ENCODE results near the gene HAUS8. TPM values are rescaled to one million over a fixed set of nuclear protein-coding genes. Genes with fewer than 3 reads are reported as not detected.

The HAUS8 gene, protein sequence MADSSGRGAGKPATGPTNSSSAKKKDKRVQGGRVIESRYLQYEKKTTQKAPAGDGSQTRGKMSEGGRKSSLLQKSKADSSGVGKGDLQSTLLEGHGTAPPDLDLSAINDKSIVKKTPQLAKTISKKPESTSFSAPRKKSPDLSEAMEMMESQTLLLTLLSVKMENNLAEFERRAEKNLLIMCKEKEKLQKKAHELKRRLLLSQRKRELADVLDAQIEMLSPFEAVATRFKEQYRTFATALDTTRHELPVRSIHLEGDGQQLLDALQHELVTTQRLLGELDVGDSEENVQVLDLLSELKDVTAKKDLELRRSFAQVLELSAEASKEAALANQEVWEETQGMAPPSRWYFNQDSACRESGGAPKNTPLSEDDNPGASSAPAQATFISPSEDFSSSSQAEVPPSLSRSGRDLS
- total RNA-seq (2012; rRNA removed): 3.1 and 3.5 TPM in 2 replicates

DNA sequence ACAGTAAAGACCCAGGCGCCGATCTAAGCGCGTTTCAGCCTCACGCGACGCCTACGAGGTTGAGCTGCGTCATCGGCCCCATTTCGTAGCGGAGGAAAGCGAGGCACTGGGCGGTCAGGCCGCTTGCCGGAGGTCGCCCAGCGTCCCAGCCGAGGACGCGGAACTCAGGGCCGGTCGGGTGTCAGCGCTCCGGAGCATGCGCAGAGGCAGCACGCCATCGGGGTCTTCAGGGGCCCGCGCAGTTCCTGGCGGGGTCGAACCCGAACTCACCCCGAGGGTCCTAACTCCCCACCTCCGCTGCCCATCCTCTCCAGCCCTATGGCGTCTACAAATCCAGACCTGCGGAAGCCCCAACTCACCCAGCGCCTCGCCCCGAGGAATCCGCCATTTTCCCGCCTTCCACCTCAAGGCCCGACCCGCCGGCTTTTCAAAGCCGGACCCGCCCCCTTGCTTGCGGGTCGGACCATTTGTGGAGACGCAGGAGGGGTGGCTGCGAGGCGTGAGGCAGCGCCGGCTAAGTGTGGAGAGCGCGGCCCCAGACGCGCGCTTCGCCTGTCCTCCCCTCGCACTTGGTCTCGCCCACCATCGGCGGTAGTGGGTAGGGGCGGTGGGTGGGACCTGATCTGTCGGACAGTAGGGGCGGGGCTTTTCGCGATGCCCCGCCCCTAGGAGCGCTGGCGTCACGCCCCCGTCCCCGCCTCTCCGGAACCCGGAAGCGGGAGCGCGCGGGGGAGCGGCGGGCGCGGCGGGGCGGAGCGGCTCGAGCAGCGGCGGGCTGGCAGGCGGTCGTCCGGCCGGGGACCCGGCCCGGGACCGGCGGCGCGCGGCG, at the start of gene HAUS8, which contains the start of gene MYO9B:
Gene HAUS8 (minus strand): TSS at position 418 of the 829 bp plus-strand sequence. CDS start 30 bp downstream, at position 388.
Gene MYO9B (plus strand): TSS at position 743 of the 829 bp plus-strand sequence. CDS start 25,941 bp downstream, outside the sequence.
- Histone ChIP-seq H3K9ac (ENCODE audit: low read depth, low read length) (peak within 1 kb of the TSS; percentile 96), H3K4me2 (ENCODE audit: low read length) (peak within 1 kb of the TSS; percentile 95), H3K9me3 (replicated peaks; ENCODE audit: low read length) (no peaks in the 10 kb centered on the region), H3K4me1 (ENCODE audit: control insufficient read depth, insufficient read depth, low read length) (peaks cover 45% of the 10 kb centered on the region), H3K4me3 (ENCODE audit: low read length) (peak within 1 kb of the TSS; percentile 96), H3K36me3 (ENCODE audit: insufficient read depth, low read length) (peaks cover 21% of the 10 kb centered on the region), H3K27me3 (ENCODE audit: control insufficient read depth, insufficient read depth, low read length) (no peaks in the 10 kb centered on the region)

DNA sequence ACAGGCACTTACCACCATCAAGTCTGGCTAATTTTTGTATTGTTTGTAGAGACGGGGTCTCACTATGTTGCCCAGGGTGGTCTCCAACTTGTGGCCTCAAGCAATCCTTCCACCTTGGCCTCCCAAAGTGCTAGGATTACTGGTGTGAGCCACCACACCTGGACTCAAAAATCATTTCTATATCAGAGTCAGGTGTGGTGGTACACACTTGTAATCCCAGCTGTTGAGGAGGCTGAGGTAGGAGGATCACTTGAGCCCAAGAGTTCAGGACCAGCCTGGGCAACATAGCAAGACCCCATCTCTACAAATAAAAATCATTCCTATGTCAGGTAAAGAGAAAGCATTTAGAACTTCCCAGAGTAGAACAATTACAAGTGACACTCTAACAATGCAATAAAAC, 48.8 kb upstream of the HAUS8 start:
- Histone ChIP-seq H3K9me3 (replicated peaks; ENCODE audit: low read length) (no peaks in the 10 kb centered on the region), H3K4me3 (ENCODE audit: low read length) (no peak overlapping the region), H3K9ac (ENCODE audit: low read depth, low read length) (no peak overlapping the region), H3K27me3 (ENCODE audit: control insufficient read depth, insufficient read depth, low read length) (no peaks in the 10 kb centered on the region), H3K4me2 (ENCODE audit: low read length) (no peak overlapping the region), H3K36me3 (ENCODE audit: insufficient read depth, low read length) (peaks cover 20% of the 10 kb centered on the region), H3K4me1 (ENCODE audit: control insufficient read depth, insufficient read depth, low read length) (peaks cover 20% of the 10 kb centered on the region)

DNA sequence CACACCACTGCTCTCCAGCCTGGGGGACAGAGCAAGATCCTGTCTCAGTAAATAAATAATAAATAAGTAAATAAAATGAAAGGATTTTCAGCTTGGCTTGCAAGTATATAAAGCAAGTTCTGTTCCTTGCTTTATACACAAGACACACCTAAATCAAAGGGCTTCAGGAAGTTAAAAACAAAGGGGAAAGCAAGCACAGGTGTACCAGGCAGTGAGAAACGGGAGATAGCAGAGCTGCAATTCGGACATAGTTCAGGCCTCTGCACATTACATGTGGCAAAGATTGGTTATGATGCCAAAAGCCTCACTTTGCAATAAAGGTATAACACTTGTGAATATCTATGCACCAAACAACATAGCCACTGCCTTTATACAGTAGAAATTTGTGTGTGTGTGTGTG, 47.8 kb upstream of the HAUS8 start:
- H3K9me3 ChIP-seq (replicated peaks; ENCODE audit: low read length): no peaks in the 10 kb centered on the region
- H3K27me3 ChIP-seq (ENCODE audit: control insufficient read depth, insufficient read depth, low read length): no peaks in the 10 kb centered on the region
- H3K4me1 ChIP-seq (ENCODE audit: control insufficient read depth, insufficient read depth, low read length): peaks cover 20% of the 10 kb centered on the region
- peaks cover 18% of the 10 kb centered on the region for H3K36me3 ChIP-seq (ENCODE audit: insufficient read depth, low read length)
- no peak overlapping the region for H3K9ac ChIP-seq (ENCODE audit: low read depth, low read length)
- no peak overlapping the region for H3K4me2 ChIP-seq (ENCODE audit: low read length)
- no peak overlapping the region for H3K4me3 ChIP-seq (ENCODE audit: low read length)

DNA sequence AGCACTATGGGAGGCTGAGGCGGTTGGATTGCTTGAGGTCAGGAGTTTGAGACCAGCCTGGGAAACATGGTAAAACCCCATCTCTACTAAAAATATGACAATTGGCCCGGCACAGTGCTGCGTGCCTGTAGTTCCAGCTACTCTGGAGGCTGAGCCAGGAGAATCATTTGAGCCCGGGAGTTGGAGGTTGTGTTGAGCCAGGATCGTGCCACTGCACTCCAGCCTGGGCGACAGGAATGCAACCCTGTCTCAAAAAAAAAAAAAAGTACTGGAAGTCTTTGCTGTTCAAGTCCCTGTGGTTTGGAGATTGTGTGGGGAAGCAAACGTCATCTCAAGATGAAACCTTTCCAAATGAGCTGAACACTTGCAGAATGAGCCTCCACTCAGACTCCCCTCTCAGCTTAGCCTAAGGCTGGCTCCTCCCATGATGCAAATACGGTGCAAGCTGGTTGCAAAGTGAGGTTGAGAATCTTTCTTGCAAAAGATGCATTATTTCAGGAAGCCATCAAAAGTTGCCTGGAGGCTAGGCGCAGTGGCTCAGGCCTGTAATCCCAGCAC, 46.6 kb upstream of the HAUS8 start:
- Histone ChIP-seq H3K4me3 (ENCODE audit: low read length) (no peak overlapping the region), H3K27me3 (ENCODE audit: control insufficient read depth, insufficient read depth, low read length) (no peaks in the 10 kb centered on the region), H3K4me2 (ENCODE audit: low read length) (no peak overlapping the region), H3K9ac (ENCODE audit: low read depth, low read length) (no peak overlapping the region), H3K4me1 (ENCODE audit: control insufficient read depth, insufficient read depth, low read length) (peaks cover 25% of the 10 kb centered on the region), H3K36me3 (ENCODE audit: insufficient read depth, low read length) (peaks cover 12% of the 10 kb centered on the region), H3K9me3 (replicated peaks; ENCODE audit: low read length) (no peaks in the 10 kb centered on the region)

DNA sequence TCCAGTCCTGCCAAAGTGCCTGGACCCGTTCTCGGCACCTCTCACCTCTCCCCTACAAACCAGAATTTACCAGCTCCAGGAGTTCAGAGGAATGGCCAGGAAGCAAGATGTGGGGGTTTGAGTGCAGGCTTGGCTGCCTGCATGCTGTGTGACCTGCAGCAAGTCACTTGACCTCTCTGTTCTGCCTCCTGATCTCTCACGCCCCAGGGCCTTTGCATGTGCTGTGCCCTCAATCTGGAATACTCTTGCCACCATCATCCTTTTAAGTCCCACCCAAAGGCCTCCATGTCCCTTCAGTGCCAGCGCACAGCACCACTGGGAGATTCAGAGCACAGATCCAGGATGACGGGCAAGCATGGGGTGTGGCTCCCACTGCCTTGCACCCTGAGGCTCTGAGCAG, 43.7 kb upstream of the HAUS8 start:
- Histone ChIP-seq H3K9me3 (replicated peaks; ENCODE audit: low read length) (no peaks in the 10 kb centered on the region), H3K9ac (ENCODE audit: low read depth, low read length) (no peak overlapping the region), H3K4me2 (ENCODE audit: low read length) (no peak overlapping the region), H3K4me1 (ENCODE audit: control insufficient read depth, insufficient read depth, low read length) (peaks cover 6% of the 10 kb centered on the region), H3K4me3 (ENCODE audit: low read length) (no peak overlapping the region), H3K27me3 (ENCODE audit: control insufficient read depth, insufficient read depth, low read length) (no peaks in the 10 kb centered on the region), H3K36me3 (ENCODE audit: insufficient read depth, low read length) (peaks cover 26% of the 10 kb centered on the region)

DNA sequence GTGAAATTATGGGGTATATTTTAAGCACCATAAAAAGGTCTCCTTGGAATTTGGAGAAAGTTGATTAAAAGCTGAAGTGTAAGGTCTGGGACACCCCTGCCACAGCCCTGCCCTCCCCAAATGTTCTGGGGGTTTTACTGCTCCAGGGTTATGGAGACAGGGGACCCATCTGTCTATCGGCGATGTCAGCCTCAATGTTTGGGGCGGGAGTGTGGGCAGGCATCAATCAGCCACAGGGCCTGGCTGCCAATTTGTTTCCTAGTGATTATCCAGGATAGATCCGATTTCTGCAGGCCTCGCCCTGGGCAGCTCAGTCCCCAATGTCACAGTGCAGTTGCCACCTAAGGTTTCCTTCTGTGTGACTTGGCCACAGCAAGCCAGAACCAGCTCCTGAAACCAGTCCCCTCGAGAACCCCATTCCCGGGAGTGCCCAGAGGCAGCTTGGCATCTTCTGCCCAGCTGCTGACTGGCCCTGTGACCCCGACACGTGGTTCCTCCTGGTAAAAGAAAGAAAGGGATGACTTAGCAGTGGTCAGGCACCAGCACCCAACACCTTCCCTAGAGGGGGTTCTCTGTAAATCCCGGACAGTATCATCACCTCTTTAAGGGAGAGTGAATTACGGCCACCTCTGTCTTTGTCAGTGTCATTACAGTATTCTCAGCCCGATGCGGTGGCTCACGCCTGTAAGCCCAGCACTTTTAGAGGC, 41.9 kb upstream of the HAUS8 start:
- H3K36me3 ChIP-seq (ENCODE audit: insufficient read depth, low read length): peaks cover 29% of the 10 kb centered on the region
- no peak overlapping the region for H3K4me3 ChIP-seq (ENCODE audit: low read length)
- no peak overlapping the region for H3K4me2 ChIP-seq (ENCODE audit: low read length)
- H3K4me1 ChIP-seq (ENCODE audit: control insufficient read depth, insufficient read depth, low read length): peaks cover 6% of the 10 kb centered on the region
- H3K27me3 ChIP-seq (ENCODE audit: control insufficient read depth, insufficient read depth, low read length): no peaks in the 10 kb centered on the region
- no peaks in the 10 kb centered on the region for H3K9me3 ChIP-seq (replicated peaks; ENCODE audit: low read length)
- peak overlapping the region; percentile 23 for H3K9ac ChIP-seq (ENCODE audit: low read depth, low read length)

DNA sequence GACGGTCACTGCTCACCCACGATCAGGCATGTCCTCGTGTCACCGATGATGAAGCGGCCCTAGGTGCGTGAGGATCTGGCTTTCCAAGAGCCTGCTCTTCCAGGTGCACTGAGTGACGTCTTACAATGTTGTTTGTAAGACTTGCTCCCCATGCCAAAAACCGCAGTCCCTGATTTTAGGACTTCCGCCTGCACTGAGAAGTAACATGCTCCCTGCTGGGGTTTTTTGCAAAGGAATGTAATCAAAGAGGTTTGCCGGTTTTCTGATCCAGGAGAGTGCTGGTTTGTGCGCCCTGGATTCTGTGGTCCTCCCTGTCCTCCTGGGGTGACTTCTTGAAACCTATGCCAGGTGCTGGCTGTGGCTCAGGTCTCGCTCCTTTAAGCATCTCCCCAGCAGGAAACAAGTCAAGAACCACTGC, 39.2 kb upstream of the HAUS8 start:
- no peak overlapping the region for H3K4me2 ChIP-seq (ENCODE audit: low read length)
- H3K9me3 ChIP-seq (replicated peaks; ENCODE audit: low read length): no peaks in the 10 kb centered on the region
- H3K9ac ChIP-seq (ENCODE audit: low read depth, low read length): no peak overlapping the region
- H3K36me3 ChIP-seq (ENCODE audit: insufficient read depth, low read length): peaks cover 40% of the 10 kb centered on the region
- H3K4me3 ChIP-seq (ENCODE audit: low read length): no peak overlapping the region
- H3K27me3 ChIP-seq (ENCODE audit: control insufficient read depth, insufficient read depth, low read length): no peaks in the 10 kb centered on the region
- peaks cover 8% of the 10 kb centered on the region for H3K4me1 ChIP-seq (ENCODE audit: control insufficient read depth, insufficient read depth, low read length)

DNA sequence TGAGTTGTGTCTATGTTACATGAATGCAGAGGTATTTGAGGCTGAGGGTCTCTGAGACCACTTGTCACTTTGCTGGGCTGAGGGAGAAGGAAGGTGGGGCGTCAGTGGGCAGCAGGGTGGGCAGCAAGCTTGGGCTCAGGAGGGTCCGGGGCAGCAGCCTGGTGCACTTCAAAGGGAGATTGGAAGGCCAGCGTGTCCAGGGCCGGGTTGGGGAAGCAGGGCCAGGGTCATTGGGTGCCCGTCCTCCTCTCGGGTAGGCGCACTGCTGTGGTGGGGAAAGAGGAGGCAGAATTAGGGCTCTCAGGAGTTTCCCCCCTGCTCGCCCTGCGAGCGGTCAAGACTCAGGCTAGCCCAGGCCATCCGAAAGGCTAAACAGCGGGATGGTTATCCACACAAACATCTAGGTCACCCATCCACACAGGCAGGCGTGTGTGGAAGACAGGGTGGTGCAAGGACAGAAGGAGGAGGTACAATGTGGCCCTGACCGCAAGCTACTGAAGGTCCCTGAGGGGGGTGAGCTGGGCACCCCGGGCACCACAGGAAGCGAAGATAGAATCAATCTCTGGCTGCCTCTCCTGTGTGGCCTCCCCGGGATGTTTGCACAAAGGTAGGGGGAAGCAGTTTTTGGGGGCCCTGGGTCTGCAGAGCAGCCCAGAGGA, 38.0 kb upstream of the HAUS8 start:
- Histone ChIP-seq H3K4me3 (ENCODE audit: low read length) (no peak overlapping the region), H3K36me3 (ENCODE audit: insufficient read depth, low read length) (peaks cover 33% of the 10 kb centered on the region), H3K4me2 (ENCODE audit: low read length) (no peak overlapping the region), H3K9me3 (replicated peaks; ENCODE audit: low read length) (no peaks in the 10 kb centered on the region), H3K9ac (ENCODE audit: low read depth, low read length) (no peak overlapping the region), H3K27me3 (ENCODE audit: control insufficient read depth, insufficient read depth, low read length) (no peaks in the 10 kb centered on the region), H3K4me1 (ENCODE audit: control insufficient read depth, insufficient read depth, low read length) (peaks cover 18% of the 10 kb centered on the region)

DNA sequence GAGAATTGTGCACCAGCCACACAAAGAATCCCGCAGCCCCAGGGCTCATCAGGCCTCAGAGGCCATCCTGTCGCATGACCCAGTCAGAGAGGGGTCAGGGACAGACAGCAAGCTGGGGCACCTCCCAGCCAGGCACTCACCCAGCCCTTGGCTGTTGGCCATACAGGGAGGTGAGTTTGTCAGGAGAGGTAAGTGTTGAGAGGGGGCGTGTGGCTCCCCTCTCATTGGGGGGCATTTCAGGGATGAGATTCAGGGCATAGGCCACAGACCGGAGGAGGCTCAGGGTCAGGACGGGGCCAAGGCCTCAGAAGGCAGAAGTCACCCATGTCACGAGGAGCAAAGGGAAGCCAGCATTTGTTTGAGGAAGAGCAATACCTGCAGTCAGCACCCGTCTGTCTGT, 37.4 kb upstream of the HAUS8 start:
- Histone ChIP-seq H3K4me3 (ENCODE audit: low read length) (no peak overlapping the region), H3K9ac (ENCODE audit: low read depth, low read length) (no peak overlapping the region), H3K4me1 (ENCODE audit: control insufficient read depth, insufficient read depth, low read length) (peaks cover 20% of the 10 kb centered on the region), H3K27me3 (ENCODE audit: control insufficient read depth, insufficient read depth, low read length) (no peaks in the 10 kb centered on the region), H3K4me2 (ENCODE audit: low read length) (no peak overlapping the region), H3K36me3 (ENCODE audit: insufficient read depth, low read length) (peaks cover 33% of the 10 kb centered on the region), H3K9me3 (replicated peaks; ENCODE audit: low read length) (no peaks in the 10 kb centered on the region)

DNA sequence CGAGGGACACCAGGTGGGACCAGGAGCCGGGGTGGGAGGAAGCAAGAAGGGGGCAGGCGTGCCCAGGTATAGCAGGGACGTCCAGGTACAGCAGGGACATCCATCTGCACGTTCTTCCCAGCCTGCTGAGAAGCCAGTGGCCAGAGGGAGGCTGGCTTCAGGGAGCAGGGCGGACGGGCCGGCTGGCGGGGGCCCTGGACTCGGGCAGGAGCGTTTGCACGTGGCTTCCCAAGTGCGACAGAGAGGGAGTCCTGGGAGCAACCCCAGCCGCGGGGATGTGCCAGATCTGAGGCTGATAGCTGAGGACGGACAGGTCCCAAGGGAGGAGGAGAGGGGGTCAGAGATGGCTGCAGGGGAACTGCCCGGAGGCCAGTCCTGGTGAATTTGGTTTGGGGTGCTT, 37.0 kb upstream of the HAUS8 start:
- no peak overlapping the region for H3K4me3 ChIP-seq (ENCODE audit: low read length)
- H3K4me2 ChIP-seq (ENCODE audit: low read length): no peak overlapping the region
- no peaks in the 10 kb centered on the region for H3K27me3 ChIP-seq (ENCODE audit: control insufficient read depth, insufficient read depth, low read length)
- peaks cover 22% of the 10 kb centered on the region for H3K4me1 ChIP-seq (ENCODE audit: control insufficient read depth, insufficient read depth, low read length)
- H3K9me3 ChIP-seq (replicated peaks; ENCODE audit: low read length): no peaks in the 10 kb centered on the region
- no peak overlapping the region for H3K9ac ChIP-seq (ENCODE audit: low read depth, low read length)
- peaks cover 33% of the 10 kb centered on the region for H3K36me3 ChIP-seq (ENCODE audit: insufficient read depth, low read length)
